K562 (cell line): ENCODE results near the gene TRIM60. TPM values are rescaled to one million over a fixed set of nuclear protein-coding genes. Genes with fewer than 3 reads are reported as not detected.

Experiments
- ATAC-seq: fragments of 200-7000 bp; cut with Tn5 transposase; 3 replicates; pipeline ENCODE4 v1.9.1; 2020; ENCODE audit warnings: moderate library complexity
- BruUV-seq: library from RNA; stranded (reverse); fragments of 400-500 nt; replicated peaks from 2 replicates; lab custom pipeline; 2021; lab: Mats Ljungman, UMichigan
- CTCF ChIA-PET: fragments of 300-600 bp; formaldehyde crosslinking; extraction: SDS; loops from one replicate; lab custom pipeline; 2021; ENCODE audit warnings: low intra/inter-chr PET ratio; lab: Yijun Ruan, JAX
- POLR2A ChIA-PET: fragments of 300-600, 350-650 bp; sonication (Branson Sonifier 250); formaldehyde crosslinking; extraction: SDS; loops from one replicate; lab custom pipeline; 2021; ENCODE audit warnings: antibody characterized with exemption, inconsistent platforms; lab: Yijun Ruan, JAX
- DNase-seq, 4 experiments: peaks; one replicate each; pipeline versions ENCODE4 v3.0.0 to v3.0.0-alpha.2; 2011 to 2018; ENCODE audit warnings: low spot score in 3 of 4, mixed read lengths in 3 of 4; ENCODE audit errors: extremely low read depth in 1 of 4
- FAIRE-seq: peaks from 2 replicates; lab custom pipeline; 2011; peaks lifted over from hg19 to GRCh38; lab: Jason Lieb, UNC
- H2AFZ ChIP-seq: 2 replicates; pipeline ENCODE4 v1.6.0; 2011; ENCODE audit warnings: low read depth, low read length, control low read depth, inconsistent platforms
- H3K27ac ChIP-seq: fragments of 200-600 bp; 3 replicates; pipeline ENCODE4 v1.8.0; 2011; ENCODE audit warnings: low read depth, mild to moderate bottlenecking, control low read depth, inconsistent platforms, low read length, moderate library complexity, mixed read lengths; ENCODE audit errors: extremely low read depth
- H3K27me3 ChIP-seq, 2 experiments: fragments of 300-600 bp in 1 of 2; 2 replicates in 1 of 2; 3 replicates in 1 of 2; pipeline versions ENCODE4 v1.6.0 to v1.8.0; 2011; ENCODE audit warnings: inconsistent platforms in 2 of 2, low read length in 2 of 2, mild to moderate bottlenecking in 1 of 2, mixed read lengths in 1 of 2, moderate library complexity in 1 of 2; ENCODE audit not compliant: control insufficient read depth in 2 of 2, insufficient read depth in 2 of 2
- H3K36me3 ChIP-seq: fragments of 300-600 bp; 3 replicates; pipeline ENCODE4 v1.8.0; 2011; ENCODE audit warnings: mild to moderate bottlenecking, low read length, inconsistent platforms; ENCODE audit not compliant: control insufficient read depth, insufficient read depth
- H3K4me1 ChIP-seq, 2 experiments: fragments of 200-600 bp in 1 of 2; replicated peaks in 1 of 2; 2 replicates in 1 of 2; 3 replicates in 1 of 2; pipeline versions ENCODE4 v1.5.1 to v1.8.0; 2011; ENCODE audit warnings: inconsistent platforms in 2 of 2, low read length in 2 of 2, mild to moderate bottlenecking in 1 of 2, mixed read lengths in 1 of 2, moderate library complexity in 1 of 2; ENCODE audit not compliant: control insufficient read depth in 2 of 2, insufficient read depth in 2 of 2
- H3K4me2 ChIP-seq: 2 replicates; pipeline ENCODE4 v1.6.1; 2011; ENCODE audit warnings: low read length, control low read depth, inconsistent platforms, mixed read lengths; ENCODE audit not compliant: insufficient read depth
- H3K4me3 ChIP-seq: fragments of 200-600 bp; sonication (generic), shearing (Covaris generic); 2 replicates; pipeline ENCODE4 v1.5.1; 2016; ENCODE audit warnings: control low read depth, inconsistent platforms
- H3K79me2 ChIP-seq: fragments of 200-600 bp; 3 replicates; pipeline ENCODE4 v1.8.0; 2011; ENCODE audit warnings: low read length, inconsistent platforms; ENCODE audit not compliant: control insufficient read depth, insufficient read depth
- H3K9ac ChIP-seq, 2 experiments: 2 replicates each; pipeline versions ENCODE4 v1.6.0 to v1.6.1; 2011; ENCODE audit warnings: low read depth in 2 of 2, low read length in 2 of 2, control low read depth in 1 of 2, inconsistent platforms in 1 of 2, mild to moderate bottlenecking in 1 of 2, mixed read lengths in 1 of 2; ENCODE audit not compliant: insufficient read depth in 1 of 2
- H3K9me1 ChIP-seq: one replicate; pipeline ENCODE4 v1.6.0; 2011; ENCODE audit warnings: inconsistent platforms, mild to moderate bottlenecking, low read length, moderate library complexity; ENCODE audit not compliant: control insufficient read depth, insufficient read depth
- H3K9me3 ChIP-seq: replicated peaks from 2 replicates; pipeline ENCODE4 v1.5.1; 2011; ENCODE audit warnings: low read depth, low read length, inconsistent platforms; ENCODE audit not compliant: control insufficient read depth, insufficient read depth
- H4K20me1 ChIP-seq: replicated peaks from 2 replicates; pipeline ENCODE4 v1.6.1; 2011; ENCODE audit warnings: low read length, inconsistent platforms, mixed read lengths; ENCODE audit not compliant: control insufficient read depth, insufficient read depth
- CHCHD3 ChIP-seq: fragments of 250-450 bp; sonication (Bioruptor Pico); IDR thresholded peaks from 2 replicates; pipeline ENCODE4 v2.1.2; 2022; ENCODE audit warnings: mild to moderate bottlenecking
- CXXC5 ChIP-seq: fragments of 250-450 bp; sonication (Bioruptor Pico); IDR thresholded peaks from 2 replicates; pipeline ENCODE4 v1.8.0; 2022; ENCODE audit warnings: inconsistent platforms, mild to moderate bottlenecking, moderate library complexity
- E2F3 ChIP-seq: fragments of 250-450 bp; sonication (Bioruptor Pico); IDR thresholded peaks from 2 replicates; pipeline ENCODE4 v1.4.0; 2020; ENCODE audit warnings: mild to moderate bottlenecking
- ETV1 ChIP-seq: fragments of 450-650 bp; conservative IDR thresholded peaks from 2 replicates; pipeline ENCODE4 v1.6.1; 2016; ENCODE audit warnings: missing genetic modification characterization, control low read depth, low read depth, missing compliant biosample characterization
- GTF2F1 ChIP-seq: IDR thresholded peaks from 2 replicates; pipeline ENCODE4 v1.6.1; 2011; ENCODE audit warnings: low read depth, low read length, improper control_type of control experiment
- HNRNPUL1 ChIP-seq: fragments of 200-400 bp; formaldehyde crosslinking; IDR thresholded peaks from 2 replicates; pipeline ENCODE4 v1.6.1; 2017; ENCODE audit warnings: low read length
- L3MBTL2 ChIP-seq: fragments of 450-650 bp; IDR thresholded peaks from 2 replicates; pipeline ENCODE4 v1.6.1; 2016; ENCODE audit warnings: mild to moderate bottlenecking, moderate library complexity
- NFE2 ChIP-seq: IDR thresholded peaks from 2 replicates; pipeline ENCODE4 v1.6.1; 2014; ENCODE audit warnings: antibody characterized with exemption, low read depth
- PHF8 ChIP-seq: fragments of 200-600 bp; sonication (generic); IDR thresholded peaks from 2 replicates; pipeline ENCODE4 v1.6.1; 2012; ENCODE audit warnings: mixed run types, mild to moderate bottlenecking, inconsistent platforms, low read length, moderate library complexity, borderline replicate concordance
- POLR2H ChIP-seq: IDR thresholded peaks from 2 replicates; pipeline ENCODE4 v1.6.1; 2016; ENCODE audit warnings: missing genetic modification characterization, low read depth, mild to moderate bottlenecking, control low read depth, missing compliant biosample characterization, moderate library complexity
- POU5F1 ChIP-seq: fragments of 150-350 bp; IDR thresholded peaks from 2 replicates; pipeline ENCODE4 v1.6.1; 2014; ENCODE audit warnings: borderline replicate concordance, low read length, low read depth, mild to moderate bottlenecking; ENCODE audit not compliant: partially characterized antibody
- RBBP5 ChIP-seq: fragments of 200-600 bp; sonication (generic); IDR thresholded peaks from 2 replicates; pipeline ENCODE4 v1.6.1; 2012; ENCODE audit warnings: borderline replicate concordance, mild to moderate bottlenecking, low read length, control low read depth, inconsistent platforms; ENCODE audit not compliant: insufficient read depth, poor library complexity, severe bottlenecking
- SMARCA4 ChIP-seq: fragments of 450-650 bp; IDR thresholded peaks from 2 replicates; pipeline ENCODE4 v1.6.1; 2016
- TAF1 ChIP-seq: IDR thresholded peaks from 2 replicates; pipeline ENCODE4 v1.6.1; 2011; ENCODE audit warnings: mild to moderate bottlenecking, low read length, moderate library complexity; ENCODE audit not compliant: insufficient read depth, control insufficient read depth, severe bottlenecking; ENCODE audit errors: extremely low read depth
- TRIM24 ChIP-seq, 2 experiments: fragments of 450-650 bp; IDR thresholded peaks; 2 replicates each; pipeline ENCODE4 v1.6.1; 2016
- TSC22D4 ChIP-seq: fragments of 450-650 bp; IDR thresholded peaks from 2 replicates; pipeline ENCODE4 v1.6.1; 2016; ENCODE audit warnings: missing genetic modification characterization, missing biosample characterization, control low read depth
- ZC3H4 ChIP-seq: sonication (generic); formaldehyde crosslinking; IDR thresholded peaks from 2 replicates; pipeline ENCODE4 v1.9.0; 2021; ENCODE audit warnings: missing genetic modification reagents, borderline replicate concordance
- ZNF174 ChIP-seq: fragments of 250-450 bp; sonication (Bioruptor Pico); IDR thresholded peaks from 2 replicates; pipeline ENCODE4 v1.4.0; 2020; ENCODE audit warnings: mild to moderate bottlenecking
- ZNF507 ChIP-seq: conservative IDR thresholded peaks from 2 replicates; pipeline ENCODE4 v1.6.1; 2017; ENCODE audit warnings: missing genetic modification characterization, missing compliant biosample characterization
- ZNF644 ChIP-seq: fragments of 200-800 bp; sonication (Bioruptor generic); IDR thresholded peaks from 2 replicates; pipeline ENCODE4 v1.6.1; 2016; ENCODE audit warnings: low read depth, missing genetic modification characterization, missing compliant biosample characterization
- WGBS: fragments of 100-300 bp; shearing (Covaris generic); methylation state at CpG from one replicate; pipeline ENCODE4 v1.1.6; 2016; ENCODE audit warnings: low coverage, mixed read lengths; ENCODE audit not compliant: insufficient coverage; ENCODE audit errors: missing lambda C conversion rate; 5-methylcytosine and 5-hydroxymethylcytosine counted together
- in situ Hi-C: fragments of 300-500 bp; cut with MboI; formaldehyde crosslinking; loops from 4 replicates; pipeline ENCODE4 v1.15.0; 2018; ENCODE audit warnings: inconsistent platforms, mixed read lengths
- intact Hi-C: fragments of 100-400 bp; cut with micrococcal nuclease; formaldehyde crosslinking; loops from 2 replicates; pipeline ENCODE4 v1.14.2; 2022
- polyA plus RNA-seq, 8 experiments: library from polyadenylated mRNA; depleted of rRNA in 4 of 8; stranded (reverse) in 5 of 8; unstranded in 3 of 8; fragments of >200 nt; fragmentation: Nextera tagmentation in 2 of 8; fragmentation: Illumina TruSeq in 1 of 8; extraction: Ambion mirVana in 2 of 8; extraction: Trizol in 1 of 8; gene quantifications; 2 replicates each; pipeline versions ENCODE4 v1.2.1 to v1.2.3, GENCODE V29; 2011 to 2014; ENCODE audit warnings: inconsistent platforms in 1 of 8, missing spikeins in 1 of 8
- total RNA-seq, 7 experiments: library from RNA; depleted of rRNA in 6 of 7; stranded (reverse); fragments of >200 nt in 6 of 7; fragmentation: Illumina TruSeq in 2 of 7; extraction: Trizol in 2 of 7; gene quantifications; 2 replicates each; pipeline versions ENCODE4 v1.2.1 to v1.2.3, GENCODE V29; 2011 to 2021; ENCODE audit warnings: low replicate concordance in 1 of 7
- TF ChIP-seq, protein P1 (sequence below), 2 experiments: fragments of 450-650 bp in 1 of 2; sonication (generic) in 1 of 2; formaldehyde crosslinking in 1 of 2; IDR thresholded peaks in 1 of 2; conservative IDR thresholded peaks in 1 of 2; 2 replicates each; pipeline versions ENCODE4 v1.6.1 to v1.8.1; 2016 to 2023; ENCODE audit warnings: mild to moderate bottlenecking in 2 of 2, moderate library complexity in 2 of 2, inconsistent platforms in 1 of 2, missing genetic modification reagents in 1 of 2

The TRIM60 gene
- total and polyA plus RNA-seq, 9 of the 15 experiments (the other 6 are each of a cell fraction or from before 2014, with no cell fraction given), result not detected

DNA sequence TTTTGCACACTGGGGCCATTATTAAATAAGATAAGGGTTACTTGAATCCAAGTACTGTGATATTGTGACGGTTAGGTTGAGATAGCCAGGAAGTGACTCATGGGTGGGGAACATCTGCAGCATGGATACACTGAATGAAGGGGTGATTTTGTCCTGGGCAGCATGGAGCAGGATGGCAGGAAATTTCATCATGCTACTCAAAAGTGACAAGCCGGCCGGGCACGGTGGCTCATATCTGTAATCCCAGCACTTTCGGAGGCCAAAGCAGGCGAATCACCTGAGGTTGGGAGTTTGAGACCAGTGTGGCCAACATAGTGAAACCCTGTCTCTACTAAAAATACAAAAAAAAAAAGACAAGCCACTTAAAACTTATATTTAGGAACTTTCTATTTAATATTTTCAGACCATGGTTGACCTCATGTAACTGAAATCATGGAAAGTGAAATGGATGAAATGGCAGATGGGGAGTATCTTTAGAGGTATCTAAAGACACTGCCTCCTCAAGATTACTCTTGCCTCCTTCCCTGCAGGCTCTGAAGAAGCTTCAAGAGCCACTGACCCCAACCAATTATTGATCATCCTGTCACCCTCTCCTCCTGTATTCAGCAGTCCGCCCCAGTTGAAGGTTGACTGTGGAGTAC lies 3.9 kb upstream of the TRIM60 start (continued):
- TF ChIP-seq POLR2H (peak; percentile 70), ZNF174 (CRISPR knock-in tag) (no peak), TRIM24 (IDR thresholded peaks at IDR 0.05) (0 out of 4 replicates have a peak, but pooled peaks of 1 of the 2 experiments have one; percentile 35), ETV1 (0 out of 2 replicates have a peak, but pooled peaks have one; percentile 21)

DNA sequence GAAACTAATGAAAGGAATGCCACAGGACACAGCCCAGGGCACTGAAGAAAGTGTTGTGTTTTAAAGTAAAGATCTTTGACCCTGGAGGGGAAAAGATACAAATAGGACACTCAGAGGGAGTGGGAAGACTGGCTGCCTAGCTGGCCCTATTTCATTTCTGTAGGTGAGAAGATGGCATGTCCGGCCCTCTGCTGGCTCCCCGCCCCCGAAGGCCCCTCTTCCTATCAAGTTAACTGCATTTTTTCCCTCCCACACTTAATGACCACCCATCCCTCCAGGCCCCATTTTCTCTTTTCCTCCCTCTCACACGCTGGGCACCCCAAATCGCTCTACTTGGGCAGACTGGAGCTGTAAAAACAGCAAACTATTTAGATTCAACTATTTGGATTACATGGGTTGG lies 16.4 kb downstream of the TRIM60 start:
- WGBS, result 0% methylated on average over 3 of the region's 5 CpGs
- Histone ChIP-seq H3K4me1 (no peaks in the 10 kb centered on the region), H3K27ac (no peak overlapping the region), H3K36me3 (no peaks in the 10 kb centered on the region), H3K9me3 (no peaks in the 10 kb centered on the region), H3K9ac (no peak overlapping the region), H3K4me3 (no peak overlapping the region), H3K27me3 (peaks cover 0 to 8% of the 10 kb centered on the region in 2 experiments; a peak in 2 of 5 replicates), H3K9me1 (no peaks in the 10 kb centered on the region), H4K20me1 (no peaks in the 10 kb centered on the region), H3K79me2 (no peaks in the 10 kb centered on the region), H3K4me2 (no peak overlapping the region), H2AFZ (no peak overlapping the region)
- POLR2A ChIA-PET, result interaction anchor here (0.7 kb wide), 1 partner anchor 584 kb away, joined by 3 read pairs; no protein-coding TSS in a partner anchor
- no peak for FAIRE-seq
- CTCF ChIA-PET, result no interaction called here
- ATAC-seq, result no peak
- no peak for DNase-seq
- in situ Hi-C loops (no loop called here), intact Hi-C loops (no loop called here)
- no peak for TF ChIP-seq NFE2
- TF ChIP-seq ZNF644 (tag), result no peak
- no peak for TF ChIP-seq POU5F1
- TF ChIP-seq PHF8, result no peak
- TF ChIP-seq L3MBTL2, result no peak
- no peak for TF ChIP-seq E2F3 (CRISPR knock-in tag)
- no peak for TF ChIP-seq TSC22D4 (tag)
- TF ChIP-seq ZNF507 (tag), result no peak
- TF ChIP-seq ZC3H4 (CRISPR knock-in tag), result no peak
- TF ChIP-seq, protein P1, sequence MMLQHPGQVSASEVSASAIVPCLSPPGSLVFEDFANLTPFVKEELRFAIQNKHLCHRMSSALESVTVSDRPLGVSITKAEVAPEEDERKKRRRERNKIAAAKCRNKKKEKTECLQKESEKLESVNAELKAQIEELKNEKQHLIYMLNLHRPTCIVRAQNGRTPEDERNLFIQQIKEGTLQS (IDR thresholded peaks at IDR 0.05), result no peak
- TF ChIP-seq, protein P1 (CRISPR knock-in tag; conservative IDR thresholded peaks at IDR 0.05), result no peak
- TF ChIP-seq TAF1, result no peak
- TF ChIP-seq CHCHD3 (CRISPR knock-in tag), result no peak
- TF ChIP-seq SMARCA4, result no peak
- no peak for TF ChIP-seq GTF2F1
- no peak for TF ChIP-seq CXXC5 (CRISPR knock-in tag)
- TF ChIP-seq HNRNPUL1, result no peak
- no peak for TF ChIP-seq RBBP5
- BruUV-seq, result no TSS peak
